SK-N-MC (cell line): ENCODE results near the gene TYMS.

Experiments
- EZH2 ChIP-seq: fragments of 200-600 bp; sonication (generic); IDR thresholded peaks from one replicate; pipeline ENCODE4 v1.6.1; 2017; ENCODE audit warnings: antibody characterized with exemption
- FOXP2 ChIP-seq: optimal IDR thresholded peaks from 2 replicates; pipeline ENCODE3; 2011; ENCODE audit warnings: mild to moderate bottlenecking, moderate library complexity; ENCODE audit not compliant: insufficient read depth; ENCODE audit errors: extremely low read length, control extremely low read depth
- POLR2AphosphoS5 ChIP-seq: IDR thresholded peaks from 2 replicates; pipeline ENCODE4 v1.6.1; 2012; ENCODE audit warnings: mild to moderate bottlenecking, low read depth, low read length, borderline replicate concordance

DNA sequence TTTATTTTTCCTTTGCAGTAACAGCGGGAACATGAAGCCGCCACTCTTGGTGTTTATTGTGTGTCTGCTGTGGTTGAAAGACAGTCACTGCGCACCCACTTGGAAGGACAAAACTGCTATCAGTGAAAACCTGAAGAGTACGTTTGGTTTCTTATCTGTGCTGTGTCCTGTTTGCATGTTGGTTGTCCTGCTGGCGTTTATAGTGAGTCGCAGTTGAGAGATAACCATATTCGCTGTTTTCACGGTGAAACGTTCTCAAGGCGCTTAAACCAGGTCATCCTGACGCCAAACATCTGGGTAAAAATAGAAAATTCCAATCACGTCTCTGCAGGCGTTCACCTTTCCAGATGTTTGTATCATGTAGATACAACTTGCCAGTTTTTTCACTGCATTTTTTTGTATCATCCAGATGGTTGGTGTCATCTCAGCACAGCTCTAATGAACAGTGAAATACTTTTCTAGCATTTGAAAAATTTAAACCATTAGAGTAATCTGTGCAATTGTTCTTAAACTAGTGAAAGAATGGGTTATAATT is 39.4 kb upstream of the TYMS start:
- TF ChIP-seq POLR2AphosphoS5 (no peak), EZH2 (no peak), FOXP2 (no peak)
